Calu3 (cell line): ENCODE measurements around the gene CHMP4B. TPM values are rescaled to one million over a fixed set of nuclear protein-coding genes. Genes with fewer than 3 reads are reported as not detected.

Experiments
- BruUV-seq: library from RNA; stranded (reverse); fragments of 400-500 nt; replicated peaks from 2 replicates; lab custom pipeline; 2021; lab: Mats Ljungman, UMichigan
- CTCF ChIA-PET: fragments of 300-600 bp; sonication (Branson Sonifier 250); formaldehyde crosslinking; loops from one replicate; lab custom pipeline; 2022; ENCODE audit warnings: antibody characterized with exemption; lab: Charles Lee
- DNase-seq: peaks from one replicate; pipeline ENCODE4 v3.0.0; 2022
- H3K27ac Mint-ChIP-seq: one replicate; pipeline ENCODE4 v1.8.0; 2022; ENCODE audit warnings: mixed read lengths; ENCODE audit not compliant: unreplicated experiment
- H3K27me3 Mint-ChIP-seq: one replicate; pipeline ENCODE4 v1.8.0; 2022; ENCODE audit warnings: mixed read lengths; ENCODE audit not compliant: unreplicated experiment
- H3K36me3 Mint-ChIP-seq: one replicate; pipeline ENCODE4 v1.8.0; 2022; ENCODE audit warnings: mild to moderate bottlenecking, moderate library complexity, mixed read lengths; ENCODE audit not compliant: insufficient read depth, unreplicated experiment
- H3K4me1 Mint-ChIP-seq: one replicate; pipeline ENCODE4 v1.8.0; 2022; ENCODE audit warnings: mild to moderate bottlenecking, low read depth, mixed read lengths; ENCODE audit not compliant: unreplicated experiment
- H3K4me3 Mint-ChIP-seq: one replicate; pipeline ENCODE4 v1.8.0; 2022; ENCODE audit warnings: mild to moderate bottlenecking, low read depth, moderate library complexity, mixed read lengths; ENCODE audit not compliant: unreplicated experiment
- H3K9me3 Mint-ChIP-seq: one replicate; pipeline ENCODE4 v1.8.0; 2022; ENCODE audit warnings: low read depth, mixed read lengths; ENCODE audit not compliant: unreplicated experiment
- CTCF ChIP-seq: fragments of 200-600 bp; IDR thresholded peaks from one replicate; pipeline ENCODE4 v1.8.0; 2022; ENCODE audit warnings: antibody characterized with exemption; ENCODE audit not compliant: unreplicated experiment
- intact Hi-C: fragments of 100-400 bp; cut with micrococcal nuclease; formaldehyde crosslinking; loops from one replicate; pipeline ENCODE4 v1.10.0; 2022; ENCODE audit not compliant: unreplicated experiment
- total RNA-seq: library from RNA; stranded (reverse); gene quantifications from 2 replicates; pipeline ENCODE4 v1.2.3, GENCODE V29; 2022

The CHMP4B gene
- total RNA-seq, 1 experiment from 2014 or later, result 234 TPM

DNA sequence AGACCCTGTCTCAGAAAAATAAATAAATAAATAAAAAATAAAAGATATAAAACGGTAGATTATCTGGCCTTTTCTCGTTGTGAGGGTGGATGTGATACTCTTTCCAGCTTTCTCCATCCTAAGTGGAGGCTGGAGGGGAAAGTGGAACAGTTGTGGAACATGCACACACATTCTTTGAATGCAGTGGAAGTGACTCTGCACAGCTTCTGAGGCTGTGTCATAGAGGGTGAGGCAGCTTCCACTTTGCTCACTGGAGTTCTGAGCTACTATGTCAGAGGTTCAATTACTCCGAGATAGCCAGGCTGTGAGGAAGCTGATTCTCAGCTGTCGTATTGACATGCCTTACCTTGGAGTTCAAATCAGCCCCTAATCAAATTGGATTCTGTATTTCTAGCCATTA lies 82.2 kb downstream of the CHMP4B start:
- no peak for DNase-seq
- H3K27ac Mint-ChIP-seq, result no peak overlapping the region

GRCh38 chr20:33894798-33895197 lies 83.7 kb downstream of the CHMP4B start:
- TF ChIP-seq CTCF, result no peak
- H3K9me3 Mint-ChIP-seq, result peaks cover 6% of the 10 kb centered on the region
- no peak for DNase-seq
- no TSS peak for BruUV-seq
- CTCF ChIA-PET, result no interaction called here
- peaks cover 72% of the 10 kb centered on the region for H3K27me3 Mint-ChIP-seq
- intact Hi-C loops, result no loop called here
- H3K4me1 Mint-ChIP-seq, result no peaks in the 10 kb centered on the region
- no peak overlapping the region for H3K27ac Mint-ChIP-seq
- no peak overlapping the region for H3K4me3 Mint-ChIP-seq
- H3K36me3 Mint-ChIP-seq, result no peaks in the 10 kb centered on the region

More for the DNA sequence above, 82.2 kb downstream of the CHMP4B start:
- no TSS peak for BruUV-seq
- CTCF ChIA-PET, result no interaction called here
- intact Hi-C loops, result no loop called here
- peaks cover 86% of the 10 kb centered on the region for H3K27me3 Mint-ChIP-seq
- H3K36me3 Mint-ChIP-seq, result no peaks in the 10 kb centered on the region
- H3K9me3 Mint-ChIP-seq, result peaks cover 6% of the 10 kb centered on the region
- no peak for TF ChIP-seq CTCF
- H3K4me3 Mint-ChIP-seq, result no peak overlapping the region
- H3K4me1 Mint-ChIP-seq, result no peaks in the 10 kb centered on the region

GRCh38 chr20:33896509-33896908 lies 85.4 kb downstream of the CHMP4B start:
- H3K27me3 Mint-ChIP-seq, result peaks cover 57% of the 10 kb centered on the region
- no peaks in the 10 kb centered on the region for H3K9me3 Mint-ChIP-seq
- H3K4me1 Mint-ChIP-seq, result no peaks in the 10 kb centered on the region
- intact Hi-C loops, result no loop called here
- no TSS peak for BruUV-seq
- no peaks in the 10 kb centered on the region for H3K36me3 Mint-ChIP-seq
- no peak overlapping the region for H3K4me3 Mint-ChIP-seq
- no peak overlapping the region for H3K27ac Mint-ChIP-seq
- DNase-seq, result no peak
- CTCF ChIA-PET, result interaction anchor here (1.4 kb wide), 1 partner anchor 10 kb away, joined by 4 read pairs; no protein-coding TSS in a partner anchor
- no peak for TF ChIP-seq CTCF

DNA sequence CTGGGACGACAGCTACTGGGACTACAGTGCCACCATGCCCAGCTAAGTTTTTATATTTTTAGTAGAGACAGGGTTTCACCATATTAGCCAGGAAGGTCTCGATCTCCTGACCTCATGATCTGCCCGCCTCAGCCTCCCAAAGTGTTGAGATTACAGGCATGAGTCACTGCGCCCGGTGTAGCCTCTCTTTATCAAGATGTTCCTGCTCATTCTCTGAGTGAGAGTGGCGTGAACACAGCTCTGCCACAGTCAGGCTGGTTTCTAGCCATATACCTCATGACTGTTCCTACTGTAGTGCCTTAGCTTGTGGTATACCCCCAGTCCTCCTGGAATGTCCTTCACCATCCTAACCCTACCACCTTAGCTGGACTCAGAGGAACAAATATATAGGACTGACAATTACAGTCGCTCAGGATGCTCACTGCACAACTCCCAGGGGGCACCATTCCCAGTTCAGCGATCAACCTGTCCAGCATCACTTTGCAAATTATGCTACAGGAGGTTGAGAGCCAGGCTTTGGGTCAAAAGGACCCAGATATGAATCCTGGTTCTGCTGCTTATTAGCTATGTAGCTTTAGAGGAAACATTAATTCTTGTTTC lies 86.3 kb downstream of the CHMP4B start:
- peak; percentile 58 for DNase-seq
- no TSS peak for BruUV-seq

More for the DNA sequence above, 86.3 kb downstream of the CHMP4B start:
- Mint-ChIP-seq H3K27ac (no peak overlapping the region), H3K4me3 (no peak overlapping the region), H3K4me1 (no peaks in the 10 kb centered on the region), H3K27me3 (peaks cover 48% of the 10 kb centered on the region), H3K36me3 (no peaks in the 10 kb centered on the region), H3K9me3 (no peaks in the 10 kb centered on the region)
- CTCF ChIA-PET, result interaction anchor here (0.5 to 1.4 kb wide), 4 partner anchors 11 to 169 kb away, joined by 4 to 5 read pairs (median 4); no protein-coding TSS in a partner anchor
- TF ChIP-seq CTCF, result peak; percentile 56
- intact Hi-C loops, result no loop called here
